Measurements from ENCODE around the gene CCL4. TPM values are rescaled to one million over a fixed set of nuclear protein-coding genes. Genes with fewer than 3 reads are reported as not detected.
"Not testable (repeated sequence)": the region's sequence is repeated elsewhere in the genome, so short reads cannot be mapped to it uniquely, and the experiment has no call there.

Gene CCL4
- total and polyA plus RNA-seq, 4 donors, result 2.7 to 10.2 (median 6.6) TPM

- no peak overlapping the region for H3K4me3 ChIP-seq (ENCODE audit: low read depth, low read length)
- no peak overlapping the region for H3K27ac ChIP-seq (ENCODE audit: low read depth, low read length)
- DNase-seq (ENCODE audit: low read depth in 4 of 6, low spot score in 6 of 6), result no peak
- no peaks in the 10 kb centered on the region for H3K27me3 ChIP-seq (ENCODE audit: control insufficient read depth, insufficient read depth, low read length)
- H3K9me3 ChIP-seq (ENCODE audit: control insufficient read depth, insufficient read depth, low read length), result no peaks in the 10 kb centered on the region
- no peaks in the 10 kb centered on the region for H3K36me3 ChIP-seq (ENCODE audit: control insufficient read depth, insufficient read depth, low read length)
- no peaks in the 10 kb centered on the region for H3K4me1 ChIP-seq (ENCODE audit: control insufficient read depth, insufficient read depth, low read length)
Observed at GRCh38 chr17:36112572-36112971, 8.9 kb downstream of the CCL4 start.

- WGBS (ENCODE audit: insufficient coverage), result 80% methylated on average over 1 of the region's 1 CpG
- H3K4me3 ChIP-seq (ENCODE audit: low read depth, low read length); H3K27me3 ChIP-seq (ENCODE audit: control insufficient read depth, insufficient read depth, low read length); H3K9me3 ChIP-seq (ENCODE audit: control insufficient read depth, insufficient read depth, low read length); H3K27ac ChIP-seq (ENCODE audit: low read depth, low read length); H3K4me1 ChIP-seq (ENCODE audit: control insufficient read depth, insufficient read depth, low read length); H3K36me3 ChIP-seq (ENCODE audit: control insufficient read depth, insufficient read depth, low read length); DNase-seq (ENCODE audit: low read depth in 4 of 6, low spot score in 6 of 6): not testable (repeated sequence)
Observed at GRCh38 chr17:36113131-36113530, 9.5 kb downstream of the CCL4 start.

DNA sequence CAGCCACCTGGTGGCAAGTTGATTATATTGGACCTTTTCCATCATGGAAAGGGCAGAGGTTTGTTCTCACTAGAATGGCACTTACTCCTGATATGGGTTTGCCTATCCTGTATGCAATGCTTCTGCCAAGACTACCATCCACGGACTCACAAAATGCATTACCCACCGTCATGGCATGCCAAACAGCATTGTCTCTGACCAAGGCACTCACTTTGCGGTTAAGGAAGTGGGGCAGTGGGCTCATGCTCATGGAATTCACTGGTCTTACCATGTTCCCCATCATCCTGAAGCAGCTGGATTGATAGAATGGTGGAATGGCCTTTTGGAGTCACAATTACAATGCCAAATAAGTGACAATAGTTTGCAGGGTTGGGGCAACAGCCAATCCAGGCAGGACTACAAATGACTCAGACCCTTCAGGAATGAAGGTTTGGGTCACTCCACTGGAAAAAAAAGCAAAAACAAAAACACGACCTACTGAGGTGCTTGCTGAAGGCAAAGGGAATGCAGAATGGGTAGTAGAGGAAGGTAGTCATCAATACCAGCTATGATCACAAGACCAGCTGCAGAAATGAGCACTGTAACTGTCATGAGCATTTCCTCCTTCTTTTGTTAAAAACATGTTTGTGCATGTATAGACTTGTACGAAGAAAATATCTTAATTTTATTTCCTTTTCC, 11.5 kb downstream of the CCL4 start:
- not testable (repeated sequence) for H3K27me3 ChIP-seq (ENCODE audit: control insufficient read depth, insufficient read depth, low read length); H3K36me3 ChIP-seq (ENCODE audit: control insufficient read depth, insufficient read depth, low read length); H3K9me3 ChIP-seq (ENCODE audit: control insufficient read depth, insufficient read depth, low read length); DNase-seq (ENCODE audit: low read depth in 4 of 6, low spot score in 6 of 6); H3K4me3 ChIP-seq (ENCODE audit: low read depth, low read length); H3K4me1 ChIP-seq (ENCODE audit: control insufficient read depth, insufficient read depth, low read length); H3K27ac ChIP-seq (ENCODE audit: low read depth, low read length)
- WGBS (ENCODE audit: insufficient coverage), result 100% methylated on average over 1 of the region's 5 CpGs

DNA sequence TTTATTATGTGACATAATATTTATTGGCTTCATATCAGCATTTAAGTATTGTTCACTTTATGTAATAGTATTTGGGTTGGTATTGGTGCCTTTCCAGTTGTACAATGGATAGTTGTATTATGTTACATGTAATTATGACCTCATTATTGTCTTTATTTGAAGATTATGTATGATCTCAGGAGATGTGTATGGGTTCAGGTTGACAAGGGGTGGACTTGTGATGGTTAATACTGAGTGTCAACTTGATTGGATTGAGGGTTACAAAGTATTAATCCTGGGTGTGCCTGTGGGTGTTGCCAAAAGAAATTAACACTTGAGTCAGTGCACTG, 12.0 kb downstream of the CCL4 start:
- H3K36me3 ChIP-seq (ENCODE audit: control insufficient read depth, insufficient read depth, low read length); H3K4me1 ChIP-seq (ENCODE audit: control insufficient read depth, insufficient read depth, low read length); H3K27me3 ChIP-seq (ENCODE audit: control insufficient read depth, insufficient read depth, low read length); H3K9me3 ChIP-seq (ENCODE audit: control insufficient read depth, insufficient read depth, low read length); H3K27ac ChIP-seq (ENCODE audit: low read depth, low read length); H3K4me3 ChIP-seq (ENCODE audit: low read depth, low read length); DNase-seq (ENCODE audit: low read depth in 4 of 6, low spot score in 6 of 6): not testable (repeated sequence)

DNA sequence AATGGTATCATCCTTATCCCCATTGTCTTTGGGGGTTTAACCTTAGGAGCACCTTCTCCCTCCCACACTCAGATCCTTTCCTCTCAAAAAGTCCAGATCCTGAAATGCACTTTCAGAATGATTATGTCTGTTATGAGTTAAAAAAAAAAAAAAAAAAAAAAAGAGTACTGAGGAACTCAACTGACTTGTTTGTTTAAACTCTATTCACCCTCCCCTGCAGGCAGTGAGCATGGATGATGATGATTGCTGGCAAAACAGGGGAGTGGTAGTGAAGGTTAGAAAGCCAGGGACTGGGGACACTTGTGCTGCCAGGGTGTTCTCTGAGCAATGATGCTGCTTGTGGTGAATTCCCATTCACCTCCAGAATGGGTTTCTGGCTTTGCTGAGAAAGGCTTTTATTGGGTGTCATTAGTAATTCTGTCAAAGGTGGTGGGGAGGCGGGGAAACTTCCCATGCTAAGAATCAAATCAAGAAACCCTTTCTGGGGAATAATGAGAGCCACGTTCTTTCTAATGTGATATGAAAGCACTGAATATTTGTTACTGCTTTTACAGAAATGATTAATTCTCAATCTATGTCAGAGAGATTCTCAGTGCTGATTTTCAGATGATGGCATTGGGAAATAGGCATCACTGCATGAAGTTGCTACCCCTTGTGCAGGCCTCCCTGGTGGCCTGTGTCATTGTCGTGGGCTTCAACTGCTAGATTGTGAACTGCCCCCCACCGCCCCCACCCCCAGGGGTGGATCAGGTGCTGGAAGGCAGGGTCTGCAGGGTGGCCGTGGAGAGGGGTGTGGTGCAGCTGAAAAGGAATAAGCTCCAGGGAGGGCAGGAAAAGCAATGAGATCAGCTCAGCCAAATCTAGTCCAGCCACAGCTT, 14.1 kb downstream of the CCL4 start:
- peak in 1 of 6 donors; percentile 50 for DNase-seq (ENCODE audit: low read depth in 4 of 6, low spot score in 6 of 6)
- no peaks in the 10 kb centered on the region for H3K4me1 ChIP-seq (ENCODE audit: control insufficient read depth, insufficient read depth, low read length)
- H3K27me3 ChIP-seq (ENCODE audit: control insufficient read depth, insufficient read depth, low read length), result no peaks in the 10 kb centered on the region
- H3K4me3 ChIP-seq (ENCODE audit: low read depth, low read length), result no peak overlapping the region
- 13% methylated on average over 1 of the region's 5 CpGs for WGBS (ENCODE audit: insufficient coverage)
- H3K27ac ChIP-seq (ENCODE audit: low read depth, low read length), result no peak overlapping the region
- no peaks in the 10 kb centered on the region for H3K36me3 ChIP-seq (ENCODE audit: control insufficient read depth, insufficient read depth, low read length)
- H3K9me3 ChIP-seq (ENCODE audit: control insufficient read depth, insufficient read depth, low read length), result no peaks in the 10 kb centered on the region

DNA sequence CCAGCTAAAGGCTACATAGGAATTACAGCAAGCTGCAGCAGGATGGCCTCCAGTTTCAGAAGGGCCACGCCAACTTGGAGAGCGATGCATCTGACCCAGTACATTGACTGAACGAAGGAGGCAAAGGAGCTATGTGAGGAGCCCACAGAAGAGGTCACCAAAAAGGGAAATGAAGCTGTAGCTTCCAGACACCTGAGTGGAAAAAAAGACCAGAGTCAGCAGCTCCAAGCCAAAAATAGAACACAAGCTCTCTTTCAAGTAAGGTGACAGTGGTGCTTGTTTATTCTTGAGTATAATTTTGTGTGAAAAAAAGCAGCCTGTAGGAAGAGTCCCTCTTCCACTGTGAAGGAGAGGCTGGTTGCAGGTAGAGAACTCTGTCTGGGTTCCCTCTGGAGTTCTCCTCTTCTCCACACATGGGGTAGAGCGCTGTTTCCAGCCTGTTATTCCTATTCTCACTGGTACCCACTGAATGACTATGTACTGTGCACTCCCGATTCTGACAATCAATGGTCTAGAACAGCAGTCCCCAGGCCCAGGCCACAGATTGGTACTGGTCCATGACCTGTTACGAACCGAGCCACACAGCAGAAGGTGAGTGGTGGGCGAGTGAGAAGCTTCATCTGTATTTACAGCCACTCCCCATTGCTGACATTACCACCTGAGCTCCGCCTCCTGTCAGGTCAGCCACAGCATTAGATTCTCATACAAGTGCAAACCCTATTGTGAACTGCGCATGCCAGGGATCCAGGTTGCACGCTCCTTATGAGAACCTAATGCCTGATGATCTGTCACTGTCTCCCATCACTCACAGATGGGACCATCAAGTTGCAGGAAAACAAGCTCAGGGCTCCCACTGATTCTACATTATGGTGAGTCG, 15.1 kb downstream of the CCL4 start:
- no peaks in the 10 kb centered on the region for H3K36me3 ChIP-seq (ENCODE audit: control insufficient read depth, insufficient read depth, low read length)
- no peaks in the 10 kb centered on the region for H3K4me1 ChIP-seq (ENCODE audit: control insufficient read depth, insufficient read depth, low read length)
- 94% methylated on average over 9 of the region's 12 CpGs for WGBS (ENCODE audit: insufficient coverage)
- H3K4me3 ChIP-seq (ENCODE audit: low read depth, low read length), result no peak overlapping the region
- no peak for DNase-seq (ENCODE audit: low read depth in 4 of 6, low spot score in 6 of 6)
- no peaks in the 10 kb centered on the region for H3K9me3 ChIP-seq (ENCODE audit: control insufficient read depth, insufficient read depth, low read length)
- H3K27ac ChIP-seq (ENCODE audit: low read depth, low read length), result no peak overlapping the region
- H3K27me3 ChIP-seq (ENCODE audit: control insufficient read depth, insufficient read depth, low read length), result no peaks in the 10 kb centered on the region

DNA sequence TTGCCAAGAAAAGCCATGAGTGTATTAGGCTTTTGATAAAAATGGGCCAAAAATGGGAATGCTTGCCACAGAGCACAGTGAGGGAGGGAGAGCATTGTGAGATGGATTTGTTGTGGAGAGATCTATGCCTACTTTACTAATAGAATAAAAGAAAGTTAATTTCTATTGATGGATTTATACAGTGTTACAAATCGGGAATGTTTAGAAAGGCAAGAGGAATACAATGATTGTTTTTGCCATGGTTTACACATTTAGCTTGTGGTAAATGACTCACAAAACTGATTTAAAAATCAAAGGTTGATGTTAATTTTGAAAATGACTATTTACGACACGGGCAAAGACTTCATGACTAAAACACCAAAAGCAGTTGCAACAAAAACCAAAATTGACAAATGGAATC, 16.6 kb downstream of the CCL4 start:
- Histone ChIP-seq H3K27ac (ENCODE audit: low read depth, low read length) (no peak overlapping the region), H3K36me3 (ENCODE audit: control insufficient read depth, insufficient read depth, low read length) (no peaks in the 10 kb centered on the region), H3K4me3 (ENCODE audit: low read depth, low read length) (no peak overlapping the region), H3K27me3 (ENCODE audit: control insufficient read depth, insufficient read depth, low read length) (no peaks in the 10 kb centered on the region), H3K9me3 (ENCODE audit: control insufficient read depth, insufficient read depth, low read length) (peaks cover under 1% of the 10 kb centered on the region), H3K4me1 (ENCODE audit: control insufficient read depth, insufficient read depth, low read length) (no peaks in the 10 kb centered on the region)
- WGBS (ENCODE audit: insufficient coverage), result 43% methylated on average over 1 of the region's 3 CpGs
- DNase-seq (ENCODE audit: low read depth in 4 of 6, low spot score in 6 of 6), result no peak

DNA sequence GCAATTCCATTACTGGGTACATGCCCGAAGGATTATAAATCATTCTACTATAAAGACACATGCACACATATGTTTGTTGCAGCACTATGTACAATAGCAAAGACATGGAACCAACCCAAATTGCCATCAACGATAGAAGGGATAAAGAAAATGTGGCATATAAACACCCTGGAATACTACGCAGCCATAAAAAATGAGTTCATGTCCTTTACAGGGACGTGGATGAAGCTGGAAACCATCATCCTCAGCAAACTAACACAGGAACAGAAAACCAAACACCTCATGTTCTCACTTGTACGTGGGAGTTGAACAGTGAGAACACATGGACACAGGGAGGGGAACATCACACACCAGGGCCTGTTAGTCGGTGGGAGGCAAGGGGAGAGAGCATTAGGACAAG, 17.5 kb downstream of the CCL4 start:
- not testable (repeated sequence) for H3K4me1 ChIP-seq (ENCODE audit: control insufficient read depth, insufficient read depth, low read length); H3K27me3 ChIP-seq (ENCODE audit: control insufficient read depth, insufficient read depth, low read length); H3K27ac ChIP-seq (ENCODE audit: low read depth, low read length); H3K4me3 ChIP-seq (ENCODE audit: low read depth, low read length); DNase-seq (ENCODE audit: low read depth in 4 of 6, low spot score in 6 of 6); H3K36me3 ChIP-seq (ENCODE audit: control insufficient read depth, insufficient read depth, low read length); H3K9me3 ChIP-seq (ENCODE audit: control insufficient read depth, insufficient read depth, low read length)
- 83% methylated on average over 1 of the region's 6 CpGs for WGBS (ENCODE audit: insufficient coverage)

DNA sequence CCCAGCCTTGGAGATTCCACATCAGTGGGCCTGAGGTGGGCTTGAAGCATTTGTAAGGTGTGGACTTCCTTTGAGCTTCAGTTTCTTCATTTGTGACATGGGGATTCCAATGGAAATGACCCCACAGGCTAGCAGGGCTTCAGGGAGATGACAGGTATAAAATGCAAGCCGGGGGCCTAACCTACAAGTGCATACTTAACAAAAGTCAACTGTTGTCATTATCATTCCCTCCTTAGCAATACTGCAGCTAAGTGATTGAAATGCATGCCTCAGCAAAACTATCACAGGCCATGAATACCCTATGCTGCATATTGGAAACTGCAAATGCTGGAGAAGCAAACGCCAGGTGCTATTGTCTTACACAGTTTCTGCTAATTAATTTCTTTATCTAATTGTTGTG, 19.8 kb downstream of the CCL4 start:
- H3K9me3 ChIP-seq (ENCODE audit: control insufficient read depth, insufficient read depth, low read length), result peaks cover 8% of the 10 kb centered on the region
- no peak for DNase-seq (ENCODE audit: low read depth in 4 of 6, low spot score in 6 of 6)
- no peak overlapping the region for H3K27ac ChIP-seq (ENCODE audit: low read depth, low read length)
- no peak overlapping the region for H3K4me3 ChIP-seq (ENCODE audit: low read depth, low read length)
- WGBS (ENCODE audit: insufficient coverage), result 50% methylated on average over 1 of the region's 2 CpGs
- H3K4me1 ChIP-seq (ENCODE audit: control insufficient read depth, insufficient read depth, low read length), result no peaks in the 10 kb centered on the region
- H3K36me3 ChIP-seq (ENCODE audit: control insufficient read depth, insufficient read depth, low read length), result no peaks in the 10 kb centered on the region
- no peaks in the 10 kb centered on the region for H3K27me3 ChIP-seq (ENCODE audit: control insufficient read depth, insufficient read depth, low read length)
